DOHH2 (cell line): ENCODE results near the gene COL26A1.
"Not testable (repeated sequence)": the region's sequence is repeated elsewhere in the genome, so short reads cannot be mapped to it uniquely, and the experiment has no call there.

Experiments used
- H3F3A ChIP-seq: fragments of 200-600 bp; sonication (generic), shearing (Covaris generic); 2 replicates; pipeline ENCODE4 v1.6.0; 2016; ENCODE audit warnings: antibody characterized with exemption, mild to moderate bottlenecking; ENCODE audit not compliant: control insufficient read depth, insufficient read depth
- H3K27ac ChIP-seq: fragments of 200-600 bp; sonication (generic); 2 replicates; pipeline ENCODE4 v1.5.1; 2014; ENCODE audit warnings: low read depth, mild to moderate bottlenecking, low read length, moderate library complexity
- H3K27me3 ChIP-seq: fragments of 200-600 bp; sonication (generic); 2 replicates; pipeline ENCODE4 v1.6.1; 2014; ENCODE audit warnings: mild to moderate bottlenecking, low read length, mixed read lengths; ENCODE audit not compliant: control insufficient read depth
- H3K36me3 ChIP-seq: fragments of 200-600 bp; sonication (generic); 2 replicates; pipeline ENCODE4 v1.6.1; 2014; ENCODE audit warnings: mild to moderate bottlenecking, low read length, moderate library complexity, mixed read lengths; ENCODE audit not compliant: control insufficient read depth
- H3K4me1 ChIP-seq: fragments of 200-600 bp; sonication (generic); 2 replicates; pipeline ENCODE4 v1.6.1; 2014; ENCODE audit warnings: mild to moderate bottlenecking, low read length, mixed read lengths; ENCODE audit not compliant: control insufficient read depth
- H3K4me2 ChIP-seq: fragments of 200-600 bp; sonication (generic); 2 replicates; pipeline ENCODE4 v1.6.0; 2014; ENCODE audit warnings: mild to moderate bottlenecking, low read length, moderate library complexity
- H3K4me3 ChIP-seq: fragments of 200-600 bp; sonication (generic); 2 replicates; pipeline ENCODE4 v1.5.1; 2014; ENCODE audit warnings: mild to moderate bottlenecking, low read length, mixed read lengths
- H3K79me2 ChIP-seq: fragments of 200-600 bp; sonication (generic); 2 replicates; pipeline ENCODE4 v1.6.1; 2014; ENCODE audit warnings: mild to moderate bottlenecking, low read length, mixed read lengths; ENCODE audit not compliant: control insufficient read depth
- H3K9me2 ChIP-seq: fragments of 200-600 bp; sonication (generic); replicated peaks from 2 replicates; pipeline ENCODE4 v1.6.1; 2014; ENCODE audit warnings: mild to moderate bottlenecking, low read length, mixed read lengths; ENCODE audit not compliant: control insufficient read depth
- H3K9me3 ChIP-seq: fragments of 200-600 bp; sonication (generic); 2 replicates; pipeline ENCODE4 v1.6.1; 2014; ENCODE audit warnings: antibody characterized with exemption, low read length, mixed read lengths; ENCODE audit not compliant: control insufficient read depth, insufficient read depth
- H4K20me1 ChIP-seq: fragments of 200-600 bp; sonication (generic); 2 replicates; pipeline ENCODE4 v1.6.0; 2014; ENCODE audit warnings: low read depth, mild to moderate bottlenecking, antibody characterized with exemption, low read length, moderate library complexity; ENCODE audit not compliant: control insufficient read depth, insufficient read depth
- EZH2phosphoT487 ChIP-seq: fragments of 200-600 bp; sonication (generic); IDR thresholded peaks from 2 replicates; pipeline ENCODE4 v1.6.1; 2017; ENCODE audit warnings: borderline replicate concordance, mild to moderate bottlenecking, antibody characterized with exemption, low read length, moderate library complexity, mixed read lengths
- TF ChIP-seq, protein P1 (sequence below): fragments of 200-600 bp; sonication (generic); IDR thresholded peaks from one replicate; pipeline ENCODE4 v1.5.1; 2014; ENCODE audit warnings: antibody characterized with exemption, mild to moderate bottlenecking, low read depth, low read length; ENCODE audit not compliant: poor library complexity, severe bottlenecking

The COL26A1 gene

DNA sequence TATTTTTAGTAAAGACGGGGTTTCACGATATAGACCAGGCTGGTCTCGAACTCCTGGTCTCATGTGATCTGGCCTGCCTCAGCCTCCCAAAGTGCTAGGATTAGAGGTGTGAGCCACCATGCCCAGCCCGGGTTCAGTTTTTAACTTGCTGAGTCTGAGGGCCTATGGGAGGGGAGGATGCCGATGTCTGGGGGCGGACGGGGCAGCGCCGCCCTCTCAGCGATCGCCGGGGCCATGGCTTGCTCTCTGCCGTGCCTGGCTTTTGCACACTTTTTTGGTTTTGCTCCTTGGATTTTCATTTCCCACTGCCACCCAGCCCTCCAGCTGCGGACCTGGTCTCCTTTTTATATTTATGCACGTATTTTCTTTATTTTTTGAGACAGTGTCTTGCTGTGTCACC lies 15.2 kb upstream of the COL26A1 start:
- no peak overlapping the region for H3K4me2 ChIP-seq

DNA sequence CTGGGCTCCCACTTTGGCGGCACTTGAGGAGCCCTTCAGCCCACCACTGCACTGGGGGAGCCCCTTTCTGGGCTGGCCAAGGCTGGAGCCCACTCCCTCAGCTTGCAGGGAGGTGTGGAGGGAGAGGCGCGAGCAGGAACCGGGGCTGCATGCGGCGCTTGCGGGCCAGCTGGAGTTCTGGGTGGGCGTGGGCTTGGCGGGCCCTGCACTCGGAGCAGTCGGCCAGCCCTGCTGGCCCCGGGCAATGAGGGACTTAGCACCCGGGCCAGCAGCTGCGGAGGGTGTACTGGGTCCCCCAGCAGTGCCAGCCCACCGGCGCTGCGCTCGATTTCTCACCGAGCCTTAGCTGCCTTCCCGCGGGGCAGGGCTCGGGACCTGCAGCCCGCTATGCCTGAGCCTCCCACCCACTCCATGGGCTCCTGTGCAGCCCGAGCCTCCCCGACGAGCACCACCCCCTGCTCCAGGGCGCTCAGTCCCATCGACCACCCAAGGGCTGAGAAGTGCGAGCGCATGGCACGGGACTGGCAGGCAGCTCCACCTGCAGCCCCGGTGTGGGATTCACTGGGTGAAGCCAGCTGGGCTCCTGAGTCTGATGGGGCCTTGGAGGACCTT lies 14.1 kb upstream of the COL26A1 start:
- H3K36me3 ChIP-seq, H3K79me2 ChIP-seq, H3K27me3 ChIP-seq, H3F3A ChIP-seq, H3K4me3 ChIP-seq, H3K27ac ChIP-seq, H4K20me1 ChIP-seq, H3K4me1 ChIP-seq, H3K9me2 ChIP-seq, H3K4me2 ChIP-seq, H3K9me3 ChIP-seq: not testable (repeated sequence)

More for the DNA sequence above, 15.2 kb upstream of the COL26A1 start:
- peaks cover 11% of the 10 kb centered on the region; the same call in 1 of the 2 replicates for H3K27me3 ChIP-seq
- H4K20me1 ChIP-seq, result no peaks in the 10 kb centered on the region
- H3F3A ChIP-seq, result no peaks in the 10 kb centered on the region
- no peaks in the 10 kb centered on the region for H3K36me3 ChIP-seq
- H3K79me2 ChIP-seq, result no peaks in the 10 kb centered on the region
- H3K9me3 ChIP-seq, result no peaks in the 10 kb centered on the region
- H3K4me1 ChIP-seq, result no peaks in the 10 kb centered on the region
- H3K27ac ChIP-seq, result no peak overlapping the region
- TF ChIP-seq, protein P1, sequence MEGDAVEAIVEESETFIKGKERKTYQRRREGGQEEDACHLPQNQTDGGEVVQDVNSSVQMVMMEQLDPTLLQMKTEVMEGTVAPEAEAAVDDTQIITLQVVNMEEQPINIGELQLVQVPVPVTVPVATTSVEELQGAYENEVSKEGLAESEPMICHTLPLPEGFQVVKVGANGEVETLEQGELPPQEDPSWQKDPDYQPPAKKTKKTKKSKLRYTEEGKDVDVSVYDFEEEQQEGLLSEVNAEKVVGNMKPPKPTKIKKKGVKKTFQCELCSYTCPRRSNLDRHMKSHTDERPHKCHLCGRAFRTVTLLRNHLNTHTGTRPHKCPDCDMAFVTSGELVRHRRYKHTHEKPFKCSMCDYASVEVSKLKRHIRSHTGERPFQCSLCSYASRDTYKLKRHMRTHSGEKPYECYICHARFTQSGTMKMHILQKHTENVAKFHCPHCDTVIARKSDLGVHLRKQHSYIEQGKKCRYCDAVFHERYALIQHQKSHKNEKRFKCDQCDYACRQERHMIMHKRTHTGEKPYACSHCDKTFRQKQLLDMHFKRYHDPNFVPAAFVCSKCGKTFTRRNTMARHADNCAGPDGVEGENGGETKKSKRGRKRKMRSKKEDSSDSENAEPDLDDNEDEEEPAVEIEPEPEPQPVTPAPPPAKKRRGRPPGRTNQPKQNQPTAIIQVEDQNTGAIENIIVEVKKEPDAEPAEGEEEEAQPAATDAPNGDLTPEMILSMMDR, result no peak
- no peak for TF ChIP-seq EZH2phosphoT487
- no peaks in the 10 kb centered on the region for H3K9me2 ChIP-seq
- H3K4me3 ChIP-seq, result no peak overlapping the region

DNA sequence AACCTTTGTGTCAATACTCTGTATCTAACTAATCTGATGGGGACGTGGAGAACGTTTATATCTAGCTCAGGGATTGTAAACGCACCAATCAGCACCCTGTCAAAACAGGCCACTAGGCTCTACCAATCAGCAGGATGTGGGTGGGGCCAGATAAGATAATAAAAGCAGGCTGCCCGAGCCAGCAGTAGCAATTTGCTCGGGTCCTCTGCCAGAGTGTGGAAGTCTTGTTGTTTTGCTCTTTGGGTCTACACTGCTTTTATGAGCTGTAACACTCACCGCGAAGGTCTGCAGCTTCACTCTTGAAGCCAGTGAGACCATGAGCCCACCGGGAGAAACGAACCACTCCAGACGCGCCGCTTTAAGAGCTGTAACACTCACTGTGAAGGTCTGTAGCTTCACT lies 13.4 kb upstream of the COL26A1 start:
- not testable (repeated sequence) for H3K27ac ChIP-seq, H3K4me2 ChIP-seq, H3K36me3 ChIP-seq, H3F3A ChIP-seq, H3K9me2 ChIP-seq, H3K9me3 ChIP-seq, H4K20me1 ChIP-seq, H3K4me3 ChIP-seq, H3K27me3 ChIP-seq, H3K79me2 ChIP-seq, H3K4me1 ChIP-seq

DNA sequence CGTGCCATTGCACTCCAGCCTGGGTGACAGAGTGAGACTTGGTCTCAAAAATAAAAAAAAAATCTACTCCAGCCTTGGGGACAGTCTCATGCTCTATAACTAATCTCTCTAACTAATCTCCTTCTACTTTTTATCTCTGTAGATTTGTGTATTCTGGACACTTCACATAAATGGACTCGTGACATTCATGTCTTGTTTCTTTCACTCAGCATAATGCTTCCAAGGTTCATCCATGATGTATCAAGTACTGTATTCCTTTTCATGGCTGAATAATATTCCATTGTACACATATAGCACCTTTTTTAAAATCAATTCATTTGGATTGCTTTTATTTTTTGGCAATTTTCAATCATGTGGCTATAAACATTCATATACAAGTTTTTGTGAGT lies 9.8 kb upstream of the COL26A1 start:
- no peaks in the 10 kb centered on the region for H3K9me3 ChIP-seq
- H3F3A ChIP-seq, result no peaks in the 10 kb centered on the region
- H3K9me2 ChIP-seq, result no peaks in the 10 kb centered on the region
- no peak overlapping the region for H3K27ac ChIP-seq
- no peaks in the 10 kb centered on the region for H3K4me1 ChIP-seq
- no peaks in the 10 kb centered on the region for H3K79me2 ChIP-seq
- TF ChIP-seq, protein P1, result no peak
- TF ChIP-seq EZH2phosphoT487, result no peak
- no peaks in the 10 kb centered on the region for H3K36me3 ChIP-seq
- no peak overlapping the region for H3K4me2 ChIP-seq
- peaks cover 4% of the 10 kb centered on the region; the same call in 1 of the 2 replicates for H4K20me1 ChIP-seq
- no peak overlapping the region for H3K4me3 ChIP-seq
- peaks cover 15% of the 10 kb centered on the region for H3K27me3 ChIP-seq
